ENCODE data around the gene GPLD1.
"Not testable (repeated sequence)": the region's sequence is repeated elsewhere in the genome, so short reads cannot be mapped to it uniquely, and the experiment has no call there.

The GPLD1 gene

GRCh38 chr6:24426729-24427446 is 62.5 kb downstream of the GPLD1 start:
- no peaks in the 10 kb centered on the region for H3K27me3 ChIP-seq (ENCODE audit: control insufficient read depth, insufficient read depth, low read length)
- H3K9ac ChIP-seq (ENCODE audit: low read length): no peak overlapping the region
- no peak overlapping the region for H3K4me3 ChIP-seq (ENCODE audit: low read length)
- peaks cover 4% of the 10 kb centered on the region for H3K36me3 ChIP-seq (ENCODE audit: control insufficient read depth, insufficient read depth, low read length)
- H3K9me3 ChIP-seq (ENCODE audit: control insufficient read depth, low read length): no peaks in the 10 kb centered on the region
- no peaks in the 10 kb centered on the region for H3K4me1 ChIP-seq (ENCODE audit: control insufficient read depth, insufficient read depth, low read length)

GRCh38 chr6:24425091-24425490 is 64.3 kb downstream of the GPLD1 start:
- Histone ChIP-seq H3K4me3 (ENCODE audit: low read length) (no peak overlapping the region), H3K36me3 (ENCODE audit: control insufficient read depth, insufficient read depth, low read length) (peaks cover 12% of the 10 kb centered on the region), H3K4me1 (ENCODE audit: control insufficient read depth, insufficient read depth, low read length) (no peaks in the 10 kb centered on the region), H3K27me3 (ENCODE audit: control insufficient read depth, insufficient read depth, low read length) (no peaks in the 10 kb centered on the region), H3K9ac (ENCODE audit: low read length) (no peak overlapping the region), H3K9me3 (ENCODE audit: control insufficient read depth, low read length) (no peaks in the 10 kb centered on the region)

- no peak overlapping the region for H3K4me3 ChIP-seq (ENCODE audit: low read length)
- H3K9ac ChIP-seq (ENCODE audit: low read length): no peak overlapping the region
- peaks cover 17% of the 10 kb centered on the region for H3K36me3 ChIP-seq (ENCODE audit: control insufficient read depth, insufficient read depth, low read length)
- no peaks in the 10 kb centered on the region for H3K4me1 ChIP-seq (ENCODE audit: control insufficient read depth, insufficient read depth, low read length)
- no peaks in the 10 kb centered on the region for H3K9me3 ChIP-seq (ENCODE audit: control insufficient read depth, low read length)
- no peaks in the 10 kb centered on the region for H3K27me3 ChIP-seq (ENCODE audit: control insufficient read depth, insufficient read depth, low read length)
Observed at GRCh38 chr6:24419526-24419925, 69.9 kb downstream of the GPLD1 start.

- H3K9me3 ChIP-seq (ENCODE audit: control insufficient read depth, low read length): no peaks in the 10 kb centered on the region
- peaks cover 12% of the 10 kb centered on the region for H3K36me3 ChIP-seq (ENCODE audit: control insufficient read depth, insufficient read depth, low read length)
- no peaks in the 10 kb centered on the region for H3K4me1 ChIP-seq (ENCODE audit: control insufficient read depth, insufficient read depth, low read length)
- H3K4me3 ChIP-seq (ENCODE audit: low read length): no peak overlapping the region
- H3K9ac ChIP-seq (ENCODE audit: low read length): no peak overlapping the region
- H3K27me3 ChIP-seq (ENCODE audit: control insufficient read depth, insufficient read depth, low read length): no peaks in the 10 kb centered on the region
Observed at GRCh38 chr6:24415753-24416152, 73.6 kb downstream of the GPLD1 start.

DNA sequence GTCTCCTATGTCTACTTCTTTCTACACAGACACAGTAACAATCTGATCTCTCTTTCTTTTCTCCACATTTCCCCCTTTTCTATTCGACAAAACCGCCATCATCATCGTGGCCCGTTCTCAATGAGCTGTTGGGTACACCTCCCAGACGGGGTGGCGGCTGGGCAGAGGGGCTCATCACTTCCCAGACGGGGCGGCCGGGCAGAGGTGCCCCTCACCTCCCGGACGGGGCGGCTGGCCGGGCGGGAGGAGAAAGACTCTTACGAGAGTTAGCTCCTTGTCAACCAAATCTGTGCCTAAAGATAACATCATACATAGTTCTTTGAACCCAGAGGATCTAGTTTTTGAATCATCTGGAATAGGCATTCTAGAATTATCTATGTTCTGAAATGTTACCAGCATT is 74.8 kb downstream of the GPLD1 start:
- not testable (repeated sequence) for H3K9me3 ChIP-seq (ENCODE audit: control insufficient read depth, low read length); H3K4me1 ChIP-seq (ENCODE audit: control insufficient read depth, insufficient read depth, low read length); H3K4me3 ChIP-seq (ENCODE audit: low read length); H3K9ac ChIP-seq (ENCODE audit: low read length); H3K27me3 ChIP-seq (ENCODE audit: control insufficient read depth, insufficient read depth, low read length); H3K36me3 ChIP-seq (ENCODE audit: control insufficient read depth, insufficient read depth, low read length)

- H3K27me3 ChIP-seq (ENCODE audit: control insufficient read depth, insufficient read depth, low read length): no peaks in the 10 kb centered on the region
- no peaks in the 10 kb centered on the region for H3K4me1 ChIP-seq (ENCODE audit: control insufficient read depth, insufficient read depth, low read length)
- no peak overlapping the region for H3K9ac ChIP-seq (ENCODE audit: low read length)
- H3K9me3 ChIP-seq (ENCODE audit: control insufficient read depth, low read length): no peaks in the 10 kb centered on the region
- no peaks in the 10 kb centered on the region for H3K36me3 ChIP-seq (ENCODE audit: control insufficient read depth, insufficient read depth, low read length)
- H3K4me3 ChIP-seq (ENCODE audit: low read length): no peak overlapping the region
Observed at GRCh38 chr6:24412294-24412693, 77.1 kb downstream of the GPLD1 start.

DNA sequence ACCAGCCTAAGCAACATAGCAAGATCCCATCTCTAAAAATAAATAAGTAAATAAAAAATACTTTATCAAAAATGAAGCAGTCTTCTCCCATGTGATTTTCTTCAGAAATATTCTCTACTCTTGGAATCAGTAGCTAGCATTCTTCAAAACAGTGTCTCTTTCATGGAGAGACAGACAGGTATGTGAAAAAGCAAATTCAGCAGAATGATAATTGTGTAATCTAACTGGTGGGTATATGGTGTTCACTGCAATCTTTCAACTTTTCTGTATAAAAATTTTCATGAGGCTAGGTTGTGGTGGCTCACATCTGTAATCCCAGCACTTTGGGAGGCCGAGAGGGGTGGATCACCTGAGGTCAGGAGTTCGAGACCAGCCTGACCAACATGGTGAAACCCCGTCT is 78.8 kb downstream of the GPLD1 start:
- Histone ChIP-seq H3K9ac (ENCODE audit: low read length) (no peak overlapping the region), H3K4me1 (ENCODE audit: control insufficient read depth, insufficient read depth, low read length) (no peaks in the 10 kb centered on the region), H3K4me3 (ENCODE audit: low read length) (no peak overlapping the region), H3K27me3 (ENCODE audit: control insufficient read depth, insufficient read depth, low read length) (no peaks in the 10 kb centered on the region), H3K36me3 (ENCODE audit: control insufficient read depth, insufficient read depth, low read length) (no peaks in the 10 kb centered on the region), H3K9me3 (ENCODE audit: control insufficient read depth, low read length) (no peaks in the 10 kb centered on the region)

DNA sequence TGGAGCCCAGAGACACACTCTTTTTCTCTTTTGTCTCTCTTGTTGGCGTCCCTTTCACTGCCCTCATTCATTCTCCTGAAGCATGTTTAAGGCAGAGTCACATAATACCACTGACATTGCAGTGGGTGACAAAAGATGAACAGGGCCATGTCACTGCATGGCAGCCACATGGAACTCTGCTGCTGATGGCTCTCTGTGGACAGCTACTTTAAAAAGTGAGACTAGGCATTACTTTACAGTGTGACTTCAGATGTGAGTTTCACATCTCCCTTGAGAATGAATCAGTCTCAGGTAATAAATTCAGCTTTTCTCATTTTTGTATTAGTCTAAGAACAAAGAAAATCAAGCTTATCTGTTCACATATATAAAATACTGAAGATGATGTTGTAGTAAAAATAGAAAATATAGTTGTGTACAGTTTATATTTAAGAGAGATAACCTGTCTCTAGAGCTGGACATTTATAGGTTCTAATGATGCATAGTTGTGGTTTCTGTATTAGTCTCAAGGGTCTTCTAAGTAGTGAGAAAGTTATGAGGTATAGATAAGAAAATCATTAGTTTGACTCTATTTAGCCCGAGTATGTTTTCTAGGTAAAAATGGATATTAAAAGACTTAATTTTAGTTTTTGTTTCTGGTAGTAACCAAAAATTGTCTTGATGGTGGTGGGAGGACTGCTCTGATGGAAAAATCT is 80.5 kb downstream of the GPLD1 start:
- Histone ChIP-seq H3K27me3 (ENCODE audit: control insufficient read depth, insufficient read depth, low read length) (no peaks in the 10 kb centered on the region), H3K4me3 (ENCODE audit: low read length) (no peak overlapping the region), H3K9ac (ENCODE audit: low read length) (no peak overlapping the region), H3K36me3 (ENCODE audit: control insufficient read depth, insufficient read depth, low read length) (no peaks in the 10 kb centered on the region), H3K4me1 (ENCODE audit: control insufficient read depth, insufficient read depth, low read length) (peaks cover 2% of the 10 kb centered on the region), H3K9me3 (ENCODE audit: control insufficient read depth, low read length) (no peaks in the 10 kb centered on the region)

DNA sequence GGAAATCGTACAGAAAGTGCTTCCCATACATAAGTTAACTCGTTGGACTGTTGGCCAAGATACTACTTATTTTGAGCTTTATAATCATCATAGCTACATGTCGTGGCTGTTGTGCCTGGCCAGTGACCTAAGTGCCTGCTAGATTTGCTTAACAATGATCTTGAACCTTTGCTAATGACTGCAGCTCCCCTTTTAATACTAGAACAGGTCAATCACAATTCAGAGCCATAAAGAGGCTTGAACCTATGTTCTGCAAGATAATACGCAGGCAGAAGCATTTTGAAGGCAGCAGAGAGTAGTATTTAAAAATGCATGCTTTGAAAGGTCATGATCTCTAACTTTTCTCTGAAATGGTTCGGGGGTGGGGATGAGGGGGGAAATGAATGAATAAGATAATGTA is 84.1 kb downstream of the GPLD1 start:
- H3K9ac ChIP-seq (ENCODE audit: low read length): no peak overlapping the region
- no peaks in the 10 kb centered on the region for H3K9me3 ChIP-seq (ENCODE audit: control insufficient read depth, low read length)
- peaks cover 4% of the 10 kb centered on the region for H3K4me1 ChIP-seq (ENCODE audit: control insufficient read depth, insufficient read depth, low read length)
- H3K36me3 ChIP-seq (ENCODE audit: control insufficient read depth, insufficient read depth, low read length): no peaks in the 10 kb centered on the region
- no peak overlapping the region for H3K4me3 ChIP-seq (ENCODE audit: low read length)
- H3K27me3 ChIP-seq (ENCODE audit: control insufficient read depth, insufficient read depth, low read length): no peaks in the 10 kb centered on the region

DNA sequence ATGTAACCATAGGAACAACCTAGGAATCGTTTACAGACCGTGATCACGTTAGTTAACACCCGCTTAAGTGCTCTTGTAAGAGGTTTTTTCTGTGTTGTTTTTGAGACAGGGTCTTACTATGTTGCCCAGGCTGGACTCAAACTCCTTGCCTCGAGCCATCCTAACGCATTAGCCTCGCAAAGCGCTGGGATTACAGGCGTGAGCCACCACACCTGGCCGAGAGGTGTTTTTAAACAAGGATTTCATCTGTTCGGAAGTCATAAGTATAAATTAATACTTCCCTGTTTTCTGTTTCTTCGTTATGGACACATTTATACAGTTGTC is 85.9 kb downstream of the GPLD1 start:
- Histone ChIP-seq H3K9ac (ENCODE audit: low read length) (peak overlapping the region; percentile 88), H3K27me3 (ENCODE audit: control insufficient read depth, insufficient read depth, low read length) (peaks cover 4% of the 10 kb centered on the region)

DNA sequence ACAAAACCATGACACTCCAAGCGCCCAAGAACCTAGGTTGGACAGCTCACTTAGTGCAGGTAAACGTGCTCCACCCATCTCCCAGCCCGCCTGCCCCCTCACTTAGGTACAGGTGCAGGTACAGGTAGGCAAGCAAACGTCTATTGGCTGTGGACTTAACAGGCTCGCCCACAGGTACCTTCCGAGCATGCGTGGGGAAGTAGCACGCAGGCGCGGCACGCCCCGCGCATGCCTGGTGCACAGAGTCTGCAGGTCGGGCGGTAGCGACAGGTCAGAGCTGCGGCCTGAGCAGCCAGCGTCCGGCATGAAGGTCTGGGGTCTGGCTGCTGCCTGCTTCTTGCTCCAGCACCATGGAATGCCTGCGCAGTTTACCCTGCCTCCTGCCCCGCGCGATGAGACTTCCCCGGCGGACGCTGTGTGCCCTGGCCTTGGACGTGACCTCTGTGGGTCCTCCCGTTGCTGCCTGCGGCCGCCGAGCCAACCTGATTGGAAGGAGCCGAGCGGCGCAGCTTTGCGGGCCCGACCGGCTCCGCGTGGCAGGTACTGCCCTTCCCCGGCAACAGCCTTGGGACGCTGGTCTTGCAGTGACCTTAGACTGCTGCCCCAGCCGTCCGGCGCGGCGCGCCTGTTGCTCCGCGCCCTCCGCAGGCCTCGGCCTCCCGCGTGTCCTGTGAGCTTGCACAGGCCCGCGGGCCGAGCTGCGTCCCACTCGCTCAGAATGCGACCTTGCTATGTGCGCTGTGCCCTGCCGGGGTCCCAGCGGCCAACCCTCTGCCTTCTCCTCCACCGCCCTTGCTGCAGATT is 86.5 kb downstream of the GPLD1 start, which contains the start of gene MRS2:
Gene MRS2 (plus strand): TSS at position 240 of the 804 bp plus-strand sequence. CDS start 111 bp downstream, at position 351.
- peaks cover 4% of the 10 kb centered on the region for H3K4me1 ChIP-seq (ENCODE audit: control insufficient read depth, insufficient read depth, low read length)
- no peaks in the 10 kb centered on the region for H3K36me3 ChIP-seq (ENCODE audit: control insufficient read depth, insufficient read depth, low read length)
- H3K27me3 ChIP-seq (ENCODE audit: control insufficient read depth, insufficient read depth, low read length): peaks cover 4% of the 10 kb centered on the region
- peak within 1 kb of the TSS; percentile 99 for H3K4me3 ChIP-seq (ENCODE audit: low read length)
- peak within 1 kb of the TSS; percentile 88 for H3K9ac ChIP-seq (ENCODE audit: low read length)
- no peaks in the 10 kb centered on the region for H3K9me3 ChIP-seq (ENCODE audit: control insufficient read depth, low read length)

More for the DNA sequence above, 85.9 kb downstream of the GPLD1 start:
- H3K4me3 ChIP-seq (ENCODE audit: low read length): peak overlapping the region; percentile 99
- no peaks in the 10 kb centered on the region for H3K9me3 ChIP-seq (ENCODE audit: control insufficient read depth, low read length)
- no peaks in the 10 kb centered on the region for H3K36me3 ChIP-seq (ENCODE audit: control insufficient read depth, insufficient read depth, low read length)
- peaks cover 4% of the 10 kb centered on the region for H3K4me1 ChIP-seq (ENCODE audit: control insufficient read depth, insufficient read depth, low read length)

DNA sequence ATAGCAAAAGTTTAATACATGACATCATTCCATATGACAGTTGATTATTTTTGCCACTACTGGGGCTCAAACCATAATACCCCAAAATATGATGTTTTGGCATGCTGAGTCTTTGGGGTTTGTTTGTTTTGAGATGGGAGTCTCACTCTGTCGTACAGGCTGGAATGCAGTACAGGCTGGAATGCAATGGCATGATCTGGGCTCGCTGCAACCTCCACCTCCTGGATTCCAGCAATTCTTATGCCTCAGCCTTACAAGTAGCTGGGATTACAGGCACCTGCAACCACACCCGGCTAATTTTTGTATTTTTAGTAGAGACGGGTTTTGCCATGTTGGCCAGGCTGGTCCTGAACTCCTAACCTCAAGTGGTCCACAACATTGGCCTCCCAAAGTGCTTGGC is 87.9 kb downstream of the GPLD1 start:
- Histone ChIP-seq H3K36me3 (ENCODE audit: control insufficient read depth, insufficient read depth, low read length) (no peaks in the 10 kb centered on the region), H3K9ac (ENCODE audit: low read length) (no peak overlapping the region), H3K27me3 (ENCODE audit: control insufficient read depth, insufficient read depth, low read length) (peaks cover 4% of the 10 kb centered on the region), H3K9me3 (ENCODE audit: control insufficient read depth, low read length) (no peaks in the 10 kb centered on the region), H3K4me1 (ENCODE audit: control insufficient read depth, insufficient read depth, low read length) (peaks cover 4% of the 10 kb centered on the region), H3K4me3 (ENCODE audit: low read length) (no peak overlapping the region)

All from mucosa of stomach (tissue), 1 donor.